SK-N-MC (cell line): ENCODE measurements around the gene DNTTIP2.
"Not testable (repeated sequence)": the region's sequence is repeated elsewhere in the genome, so short reads cannot be mapped to it uniquely, and the experiment has no call there.

ENCODE experiments used
- DNase-seq: peaks from one replicate; pipeline ENCODE4 v3.0.0-alpha.2; 2011; ENCODE audit warnings: low read depth, low spot score
- H3K27ac ChIP-seq: fragments of 200-600 bp; sonication (generic); 2 replicates; pipeline ENCODE4 v1.5.1; 2016; ENCODE audit warnings: mixed run types
- H3K36me3 ChIP-seq: fragments of 200-600 bp; sonication (generic); 2 replicates; pipeline ENCODE4 v1.6.1; 2017; ENCODE audit warnings: antibody characterized with exemption, low read length, mixed read lengths; ENCODE audit not compliant: insufficient read depth
- H3K4me3 ChIP-seq: fragments of 200-600 bp; sonication (generic); 2 replicates; pipeline ENCODE4 v1.5.1; 2016
- H3K9ac ChIP-seq: fragments of 200-600 bp; sonication (generic); 2 replicates; pipeline ENCODE4 v1.8.0; 2017; ENCODE audit warnings: mixed run types, mixed read lengths; ENCODE audit not compliant: insufficient read length
- H3K9me3 ChIP-seq: fragments of 200-600 bp; sonication (generic); 2 replicates; pipeline ENCODE4 v1.6.1; 2017; ENCODE audit warnings: low read depth, mild to moderate bottlenecking, antibody characterized with exemption, low read length, moderate library complexity, mixed read lengths
- EZH2 ChIP-seq: fragments of 200-600 bp; sonication (generic); IDR thresholded peaks from one replicate; pipeline ENCODE4 v1.6.1; 2017; ENCODE audit warnings: antibody characterized with exemption
- FOXP2 ChIP-seq: optimal IDR thresholded peaks from 2 replicates; pipeline ENCODE3; 2011; ENCODE audit warnings: mild to moderate bottlenecking, moderate library complexity; ENCODE audit not compliant: insufficient read depth; ENCODE audit errors: extremely low read length, control extremely low read depth
- POLR2AphosphoS5 ChIP-seq: IDR thresholded peaks from 2 replicates; pipeline ENCODE4 v1.6.1; 2012; ENCODE audit warnings: mild to moderate bottlenecking, low read depth, low read length, borderline replicate concordance

Gene DNTTIP2

DNA sequence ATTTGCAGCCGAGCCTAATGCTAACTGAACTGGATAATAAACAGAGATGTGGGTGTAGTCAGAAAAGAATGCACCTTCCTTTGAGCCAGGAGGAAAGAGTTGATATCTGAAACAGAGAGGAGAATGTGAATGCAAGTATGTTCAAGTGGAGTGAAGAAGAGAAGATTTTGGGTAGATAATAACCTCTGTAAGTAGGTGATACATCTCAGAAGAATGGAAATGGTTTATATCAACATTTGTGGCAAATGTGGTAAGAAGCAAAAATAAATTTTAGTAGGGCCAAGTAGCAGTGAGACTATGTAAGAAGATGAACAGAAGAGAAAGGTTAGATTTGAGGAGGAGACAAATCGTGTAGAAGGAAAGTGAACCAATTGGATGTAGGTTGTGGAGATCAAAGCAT is 1.7 kb upstream of the DNTTIP2 start:
- DNase-seq, result no peak
- peaks cover 23% of the 10 kb centered on the region for H3K36me3 ChIP-seq
- TF ChIP-seq FOXP2, result no peak
- no peak for TF ChIP-seq POLR2AphosphoS5
- no peak for TF ChIP-seq EZH2
- H3K4me3 ChIP-seq, result no peak overlapping the region
- no peak overlapping the region for H3K9ac ChIP-seq
- no peaks in the 10 kb centered on the region for H3K9me3 ChIP-seq
- H3K27ac ChIP-seq, result no peak overlapping the region

- Histone ChIP-seq H3K36me3 (peaks cover 45% of the 10 kb centered on the region), H3K27ac (peak overlapping the region; percentile 56; the same call in 1 of the 2 replicates), H3K4me3 (peak overlapping the region; percentile 94), H3K9me3 (no peaks in the 10 kb centered on the region), H3K9ac (peak overlapping the region; percentile 96)
- no peak for TF ChIP-seq POLR2AphosphoS5
- no peak for TF ChIP-seq EZH2
- TF ChIP-seq FOXP2, result no peak
- DNase-seq, result no peak
Observed at GRCh38 chr1:93878501-93878888, 511 bp downstream of the DNTTIP2 start.

DNA sequence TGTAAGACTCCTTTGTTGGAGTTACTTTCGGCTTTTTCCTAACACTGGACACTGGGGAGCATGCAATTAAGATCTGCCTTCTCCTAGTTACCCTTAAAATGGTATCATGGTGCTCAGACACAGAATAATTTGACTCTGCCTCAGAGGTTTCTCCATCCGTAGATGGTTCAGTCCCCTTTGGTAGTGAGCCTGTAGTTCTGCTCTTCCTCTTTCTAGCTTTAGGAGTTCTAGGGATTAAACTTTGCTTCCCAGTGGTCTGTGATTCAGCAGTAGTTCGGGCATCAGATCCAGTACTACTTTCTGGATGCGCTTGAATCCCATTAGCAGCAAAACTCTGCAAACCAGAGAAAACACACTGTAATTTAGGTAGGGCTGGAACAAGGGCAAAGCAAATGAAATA is 1.5 kb downstream of the DNTTIP2 start:
- Histone ChIP-seq H3K27ac (no peak overlapping the region), H3K36me3 (peaks cover 52% of the 10 kb centered on the region), H3K9me3 (no peaks in the 10 kb centered on the region), H3K9ac (peak overlapping the region; percentile 96), H3K4me3 (peak overlapping the region; percentile 94)
- TF ChIP-seq EZH2 (no peak), FOXP2 (no peak), POLR2AphosphoS5 (no peak)
- DNase-seq, result no peak

DNA sequence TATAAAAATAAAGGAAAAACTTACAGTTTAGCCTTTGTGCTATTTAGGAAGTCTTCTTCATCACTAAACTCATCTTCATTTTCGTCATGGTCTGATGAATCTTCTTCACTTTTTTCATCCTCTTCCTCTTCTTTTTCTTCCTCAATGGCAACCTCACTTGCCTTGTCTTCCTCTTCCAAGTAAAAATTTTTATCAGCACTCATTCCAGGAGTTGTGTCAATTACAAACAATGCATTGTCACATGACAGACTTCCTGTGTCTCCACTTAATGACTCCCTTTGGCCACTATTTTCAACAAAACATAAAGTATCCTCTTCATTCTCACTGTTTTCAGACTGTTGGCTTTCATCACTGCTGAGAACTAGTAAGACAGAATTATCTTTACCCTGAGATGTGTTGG is 2.8 kb downstream of the DNTTIP2 start:
- peaks cover 65% of the 10 kb centered on the region for H3K36me3 ChIP-seq
- TF ChIP-seq FOXP2 (no peak), EZH2 (no peak), POLR2AphosphoS5 (no peak)
- DNase-seq, result no peak
- peak overlapping the region; percentile 3 for H3K9ac ChIP-seq
- 0 out of 2 replicates have a peak overlapping the region, but pooled peaks have one; percentile 14 for H3K4me3 ChIP-seq
- H3K9me3 ChIP-seq, result no peaks in the 10 kb centered on the region
- no peak overlapping the region for H3K27ac ChIP-seq

- no peak for TF ChIP-seq POLR2AphosphoS5
- no peak for TF ChIP-seq FOXP2
- no peak for TF ChIP-seq EZH2
- no peak overlapping the region for H3K4me3 ChIP-seq
- H3K9ac ChIP-seq, result no peak overlapping the region
- H3K36me3 ChIP-seq, result peaks cover 85% of the 10 kb centered on the region
- no peaks in the 10 kb centered on the region for H3K9me3 ChIP-seq
- DNase-seq, result no peak
- no peak overlapping the region for H3K27ac ChIP-seq
Observed at GRCh38 chr1:93874025-93874651, 4.9 kb downstream of the DNTTIP2 start.

GRCh38 chr1:93871366-93871765 is 7.6 kb downstream of the DNTTIP2 start:
- Histone ChIP-seq H3K4me3 (no peak overlapping the region), H3K27ac (no peak overlapping the region), H3K9me3 (no peaks in the 10 kb centered on the region), H3K36me3 (peaks cover 75% of the 10 kb centered on the region), H3K9ac (no peak overlapping the region)
- DNase-seq, result no peak
- TF ChIP-seq FOXP2 (no peak), POLR2AphosphoS5 (no peak), EZH2 (no peak)

DNA sequence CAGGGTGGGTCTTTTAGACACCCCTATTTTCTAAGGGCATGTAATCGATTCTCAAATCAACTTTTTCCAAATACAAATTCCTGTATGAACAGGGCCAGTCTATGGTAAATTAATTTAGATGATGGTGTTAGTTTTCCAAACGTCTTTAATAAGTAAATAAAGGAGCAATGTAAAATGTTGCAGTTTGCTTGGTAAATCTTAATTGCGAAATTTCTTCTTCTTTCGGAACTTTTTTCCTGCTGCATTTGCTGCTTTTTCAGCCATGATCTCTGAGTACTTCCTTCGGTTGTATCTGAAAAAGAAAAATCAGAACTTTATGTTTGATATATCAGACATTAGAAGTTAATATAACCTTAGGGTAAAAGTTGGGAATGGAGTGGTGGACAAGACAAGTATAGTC is 9.4 kb downstream of the DNTTIP2 start:
- TF ChIP-seq FOXP2, result no peak
- TF ChIP-seq EZH2, result no peak
- no peak for TF ChIP-seq POLR2AphosphoS5
- peaks cover 59% of the 10 kb centered on the region for H3K36me3 ChIP-seq
- H3K9me3 ChIP-seq, result no peaks in the 10 kb centered on the region

DNA sequence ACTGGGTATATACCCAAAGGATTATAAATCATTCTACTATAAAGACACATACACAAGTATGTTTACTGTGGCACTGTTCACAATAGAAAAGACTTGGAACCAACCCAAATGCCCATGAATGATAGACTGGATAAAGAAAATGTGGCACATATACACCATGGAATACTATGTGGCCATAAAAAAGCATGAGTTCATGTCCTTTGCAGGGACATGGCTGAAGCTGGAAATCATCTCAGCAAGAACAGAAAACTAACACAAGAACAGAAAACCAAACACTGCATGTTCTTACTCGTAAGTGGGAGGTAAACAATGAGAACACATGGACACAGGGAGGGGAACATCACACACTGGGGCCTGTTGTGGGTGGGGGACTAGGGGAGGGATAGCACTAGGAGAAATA is 10.5 kb downstream of the DNTTIP2 start:
- not testable (repeated sequence) for H3K9ac ChIP-seq, H3K27ac ChIP-seq, H3K9me3 ChIP-seq, DNase-seq, H3K4me3 ChIP-seq
- peaks cover 47% of the 10 kb centered on the region for H3K36me3 ChIP-seq

More for the DNA sequence above, 9.4 kb downstream of the DNTTIP2 start:
- H3K4me3 ChIP-seq, result no peak overlapping the region
- DNase-seq, result no peak
- no peak overlapping the region for H3K27ac ChIP-seq
- no peak overlapping the region for H3K9ac ChIP-seq

DNA sequence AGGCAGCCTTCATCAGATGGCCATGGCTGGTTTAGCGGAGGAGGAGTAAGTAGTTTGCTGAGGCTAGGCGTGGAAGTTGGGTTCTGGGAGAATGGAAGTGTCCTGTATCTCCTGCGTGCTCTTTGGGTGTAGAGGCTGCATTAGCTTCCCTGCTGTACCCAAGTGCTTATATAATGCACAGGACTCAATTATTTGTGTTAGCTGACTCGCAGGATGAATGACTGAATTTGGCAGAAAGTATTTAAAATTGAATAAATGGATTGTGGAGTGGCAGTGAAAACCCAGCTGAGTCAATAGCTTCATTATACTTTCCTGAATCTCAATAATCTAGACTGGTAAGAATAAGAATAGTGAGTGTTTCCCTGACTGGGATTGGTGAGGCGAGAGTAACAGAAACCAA is 13.8 kb downstream of the DNTTIP2 start:
- TF ChIP-seq FOXP2 (no peak), EZH2 (no peak), POLR2AphosphoS5 (no peak)
- no peaks in the 10 kb centered on the region for H3K9me3 ChIP-seq
- no peak overlapping the region for H3K4me3 ChIP-seq
- DNase-seq, result no peak
- H3K27ac ChIP-seq, result no peak overlapping the region
- no peak overlapping the region for H3K9ac ChIP-seq
- peaks cover 16% of the 10 kb centered on the region for H3K36me3 ChIP-seq

DNA sequence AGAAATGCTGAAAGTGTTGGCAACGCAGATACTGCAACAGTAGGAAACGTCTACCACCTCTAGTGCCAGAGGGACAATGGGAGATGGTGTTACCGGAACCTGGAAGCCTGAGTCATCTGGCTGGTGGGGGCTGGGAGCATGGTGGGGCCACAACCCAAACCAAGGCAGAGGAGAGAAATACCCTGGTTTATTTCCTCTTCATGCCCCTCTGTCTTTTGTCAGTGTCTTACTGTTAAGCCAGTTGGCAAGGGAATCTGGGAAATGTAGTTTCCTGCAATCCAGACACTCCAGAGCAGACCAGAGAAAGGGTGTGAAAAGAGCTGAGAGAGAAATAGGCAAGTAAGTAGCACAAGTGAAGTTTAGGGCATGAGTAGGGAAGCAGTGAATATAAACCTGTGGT is 14.8 kb downstream of the DNTTIP2 start:
- no peaks in the 10 kb centered on the region for H3K9me3 ChIP-seq
- TF ChIP-seq EZH2, result no peak
- TF ChIP-seq FOXP2, result no peak
- TF ChIP-seq POLR2AphosphoS5, result no peak
- H3K27ac ChIP-seq, result no peak overlapping the region
- H3K36me3 ChIP-seq, result peaks cover 5% of the 10 kb centered on the region
- no peak overlapping the region for H3K9ac ChIP-seq
- H3K4me3 ChIP-seq, result no peak overlapping the region
- no peak for DNase-seq

DNA sequence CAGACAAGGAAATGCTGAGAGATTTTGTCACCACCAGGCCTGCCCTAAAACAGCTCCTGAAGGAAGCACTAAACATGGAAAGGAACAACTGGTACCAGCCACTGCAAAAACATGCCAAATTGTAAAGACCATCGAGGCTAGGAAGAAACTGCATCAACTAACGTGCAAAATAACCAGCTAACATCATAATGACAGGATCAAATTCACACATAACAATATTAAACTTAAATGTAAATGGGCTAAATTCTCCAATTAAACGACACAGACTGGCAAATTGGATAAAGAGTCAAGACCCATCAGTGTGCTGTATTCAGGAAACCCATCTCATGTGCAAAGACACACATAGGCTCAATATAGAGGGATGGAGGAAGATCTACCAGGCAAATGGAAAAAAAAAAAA is 21.4 kb downstream of the DNTTIP2 start:
- not testable (repeated sequence) for H3K27ac ChIP-seq, H3K9me3 ChIP-seq, H3K4me3 ChIP-seq, H3K36me3 ChIP-seq, H3K9ac ChIP-seq, DNase-seq

GRCh38 chr1:93855983-93856382 is 23.0 kb downstream of the DNTTIP2 start:
- not testable (repeated sequence) for H3K27ac ChIP-seq, H3K9me3 ChIP-seq, DNase-seq, H3K4me3 ChIP-seq, H3K9ac ChIP-seq, H3K36me3 ChIP-seq
